Measurements from ENCODE around the gene SLC35G3. TPM values are rescaled to one million over a fixed set of nuclear protein-coding genes. Genes with fewer than 3 reads are reported as not detected.
A peak's percentile ranks its signal among the peaks of the same experiment; 100 is the strongest.
"Not testable (repeated sequence)": the region's sequence is repeated elsewhere in the genome, so short reads cannot be mapped to it uniquely, and the experiment has no call there.

Gene SLC35G3
- total RNA-seq, 1 experiment from 2014 or later: not detected

DNA sequence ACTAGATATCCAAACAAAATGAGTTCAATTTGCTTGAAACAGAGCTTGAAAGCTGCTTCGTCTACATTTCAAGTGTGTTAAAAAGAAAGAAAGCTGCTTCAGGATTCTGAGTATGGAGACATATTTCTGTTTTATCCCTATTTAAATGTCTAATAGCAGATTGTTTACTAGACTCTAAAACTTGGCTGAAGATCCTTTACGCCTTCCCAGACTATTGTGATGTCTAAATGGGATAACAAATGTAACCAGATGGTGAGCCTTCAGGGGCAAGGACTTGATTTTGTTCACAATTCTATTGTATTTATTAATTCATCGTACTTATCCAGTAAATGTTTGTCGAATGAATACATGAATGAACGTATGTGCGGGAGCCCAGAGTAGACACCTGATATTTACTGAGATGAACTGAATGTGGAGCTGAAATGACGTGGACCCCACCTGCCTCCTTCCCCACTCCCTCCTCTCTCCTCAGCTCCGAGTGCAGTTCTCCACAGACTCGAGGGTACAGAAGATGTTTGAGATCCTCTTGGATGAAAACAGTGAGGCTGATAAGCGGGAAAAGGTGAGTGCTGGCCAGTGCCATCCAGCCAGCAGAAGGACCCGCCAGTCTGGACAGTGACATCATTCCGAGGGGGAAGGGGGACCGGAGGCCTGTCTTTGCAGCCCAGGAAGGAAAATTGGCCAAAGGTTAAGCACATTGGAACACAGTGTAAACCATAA is 41.6 kb downstream of the SLC35G3 start:
- intact Hi-C loops (cut with micrococcal nuclease): no loop called here
- H3F3A ChIP-seq (ENCODE audit: low read length, unreplicated experiment): no peaks in the 10 kb centered on the region
- H3K27me3 ChIP-seq (ENCODE audit: low read length): no peaks in the 10 kb centered on the region
- H3K4me1 ChIP-seq (ENCODE audit: insufficient read depth, low read length): 0 out of 2 replicates have a peak, but pooled peaks cover 4% of the 10 kb centered on the region
- peak; percentile 6 for DNase-seq
- H3K9me3 ChIP-seq (ENCODE audit: low read length): no peaks in the 10 kb centered on the region
- no peaks in the 10 kb centered on the region for H4K20me1 ChIP-seq (ENCODE audit: low read length)
- no TSS peak for BruUV-seq (replicated peaks)
- ChIA-PET CTCF (no interaction called here), POLR2A (ENCODE audit: unreplicated experiment) (no interaction called here)
- TF ChIP-seq, protein P1, sequence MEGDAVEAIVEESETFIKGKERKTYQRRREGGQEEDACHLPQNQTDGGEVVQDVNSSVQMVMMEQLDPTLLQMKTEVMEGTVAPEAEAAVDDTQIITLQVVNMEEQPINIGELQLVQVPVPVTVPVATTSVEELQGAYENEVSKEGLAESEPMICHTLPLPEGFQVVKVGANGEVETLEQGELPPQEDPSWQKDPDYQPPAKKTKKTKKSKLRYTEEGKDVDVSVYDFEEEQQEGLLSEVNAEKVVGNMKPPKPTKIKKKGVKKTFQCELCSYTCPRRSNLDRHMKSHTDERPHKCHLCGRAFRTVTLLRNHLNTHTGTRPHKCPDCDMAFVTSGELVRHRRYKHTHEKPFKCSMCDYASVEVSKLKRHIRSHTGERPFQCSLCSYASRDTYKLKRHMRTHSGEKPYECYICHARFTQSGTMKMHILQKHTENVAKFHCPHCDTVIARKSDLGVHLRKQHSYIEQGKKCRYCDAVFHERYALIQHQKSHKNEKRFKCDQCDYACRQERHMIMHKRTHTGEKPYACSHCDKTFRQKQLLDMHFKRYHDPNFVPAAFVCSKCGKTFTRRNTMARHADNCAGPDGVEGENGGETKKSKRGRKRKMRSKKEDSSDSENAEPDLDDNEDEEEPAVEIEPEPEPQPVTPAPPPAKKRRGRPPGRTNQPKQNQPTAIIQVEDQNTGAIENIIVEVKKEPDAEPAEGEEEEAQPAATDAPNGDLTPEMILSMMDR (conservative IDR thresholded peaks at IDR 0.05; ENCODE audit: low read depth, low read length): no peak
- TF ChIP-seq EZH2 (IDR thresholded peaks at IDR 0.05; ENCODE audit: low read length, unreplicated experiment): no peak
- no peak for TF ChIP-seq EZH2phosphoT487 (IDR thresholded peaks at IDR 0.05; ENCODE audit: borderline replicate concordance, low read length)
- H3K9ac ChIP-seq (ENCODE audit: low read length): no peak overlapping the region
- ATAC-seq: no peak
- no peak overlapping the region for H3K4me2 ChIP-seq (ENCODE audit: low read length)
- H2AFZ ChIP-seq (ENCODE audit: low read length): no peak overlapping the region
- no peak overlapping the region for H3K4me3 ChIP-seq (ENCODE audit: low read length)
- no peaks in the 10 kb centered on the region for H3K79me2 ChIP-seq (ENCODE audit: low read length)
- H3K27ac ChIP-seq (ENCODE audit: low read length): no peak overlapping the region
- no peaks in the 10 kb centered on the region for H3K9me2 ChIP-seq (replicated peaks; ENCODE audit: low read length)
- no peaks in the 10 kb centered on the region for H3K36me3 ChIP-seq (ENCODE audit: low read depth, low read length)

DNA sequence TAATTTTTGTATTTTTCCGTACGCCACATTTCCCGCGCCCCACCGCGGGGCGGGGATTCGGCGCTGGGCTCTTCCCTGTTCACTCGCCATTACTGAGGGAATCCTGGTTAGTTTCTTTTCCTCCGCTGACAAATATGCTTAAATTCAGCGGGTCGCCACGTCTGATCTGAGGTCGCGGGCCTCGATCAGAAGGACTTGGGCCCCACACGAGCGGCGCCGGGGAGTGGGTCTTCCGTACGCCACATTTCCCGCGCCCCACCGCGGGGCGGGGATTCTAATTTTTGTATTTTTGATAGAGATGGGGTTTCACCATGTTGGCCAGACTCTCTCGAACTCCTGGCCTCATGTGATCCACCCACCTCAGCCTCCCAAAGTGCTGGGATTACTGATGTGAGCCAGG is 43.1 kb downstream of the SLC35G3 start:
- intact Hi-C loops (cut with micrococcal nuclease); H3K4me2 ChIP-seq (ENCODE audit: low read length); H3K4me3 ChIP-seq (ENCODE audit: low read length); H3K4me1 ChIP-seq (ENCODE audit: insufficient read depth, low read length); CTCF ChIA-PET; ATAC-seq; H3K79me2 ChIP-seq (ENCODE audit: low read length); H3K27ac ChIP-seq (ENCODE audit: low read length); DNase-seq; H3F3A ChIP-seq (ENCODE audit: low read length, unreplicated experiment); H3K27me3 ChIP-seq (ENCODE audit: low read length); POLR2A ChIA-PET (ENCODE audit: unreplicated experiment); H2AFZ ChIP-seq (ENCODE audit: low read length); H3K36me3 ChIP-seq (ENCODE audit: low read depth, low read length); H3K9me2 ChIP-seq (replicated peaks; ENCODE audit: low read length); H3K9me3 ChIP-seq (ENCODE audit: low read length); BruUV-seq (replicated peaks); H4K20me1 ChIP-seq (ENCODE audit: low read length); H3K9ac ChIP-seq (ENCODE audit: low read length): not testable (repeated sequence)

DNA sequence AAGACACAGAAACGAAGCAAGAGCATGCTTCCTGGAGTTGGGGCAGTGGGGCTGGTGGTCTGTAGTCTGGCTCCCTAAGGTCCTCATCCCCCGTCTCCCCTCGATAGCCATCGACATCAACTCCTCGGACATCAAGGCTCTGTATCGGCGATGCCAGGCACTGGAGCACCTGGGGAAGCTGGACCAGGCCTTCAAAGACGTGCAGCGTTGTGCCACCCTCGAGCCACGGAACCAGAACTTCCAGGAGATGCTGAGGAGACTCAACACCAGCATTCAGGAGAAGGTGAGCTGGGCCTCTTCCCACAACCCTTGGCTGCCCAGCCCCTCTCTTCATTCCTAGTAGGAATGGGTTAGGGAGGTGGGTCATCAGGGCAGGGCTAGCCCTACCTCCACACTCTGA is 44.3 kb downstream of the SLC35G3 start:
- Histone ChIP-seq H3K9me2 (replicated peaks; ENCODE audit: low read length) (no peaks in the 10 kb centered on the region), H3K4me3 (ENCODE audit: low read length) (no peak overlapping the region), H3K79me2 (ENCODE audit: low read length) (no peaks in the 10 kb centered on the region), H3K27ac (ENCODE audit: low read length) (no peak overlapping the region), H3K4me2 (ENCODE audit: low read length) (no peak overlapping the region), H3F3A (ENCODE audit: low read length, unreplicated experiment) (no peaks in the 10 kb centered on the region), H3K36me3 (ENCODE audit: low read depth, low read length) (no peaks in the 10 kb centered on the region), H3K9me3 (ENCODE audit: low read length) (no peaks in the 10 kb centered on the region), H4K20me1 (ENCODE audit: low read length) (no peaks in the 10 kb centered on the region), H3K27me3 (ENCODE audit: low read length) (no peaks in the 10 kb centered on the region), H3K4me1 (ENCODE audit: insufficient read depth, low read length) (0 out of 2 replicates have a peak, but pooled peaks cover 4% of the 10 kb centered on the region), H3K9ac (ENCODE audit: low read length) (no peak overlapping the region), H2AFZ (ENCODE audit: low read length) (no peak overlapping the region)
- CTCF ChIA-PET: no interaction called here
- no TSS peak for BruUV-seq (replicated peaks)
- DNase-seq: no peak
- no peak for TF ChIP-seq EZH2 (IDR thresholded peaks at IDR 0.05; ENCODE audit: low read length, unreplicated experiment)
- TF ChIP-seq EZH2phosphoT487 (IDR thresholded peaks at IDR 0.05; ENCODE audit: borderline replicate concordance, low read length): no peak
- TF ChIP-seq, protein P1 (conservative IDR thresholded peaks at IDR 0.05; ENCODE audit: low read depth, low read length): no peak
- intact Hi-C loops (cut with micrococcal nuclease): no loop called here
- no peak for ATAC-seq
- POLR2A ChIA-PET (ENCODE audit: unreplicated experiment): no interaction called here
